Measurements from ENCODE around the gene FAR2. TPM values are rescaled to one million over a fixed set of nuclear protein-coding genes. Genes with fewer than 3 reads are reported as not detected.
A peak's percentile ranks its signal among the peaks of the same experiment; 100 is the strongest.

FAR2 gene
- total and polyA plus RNA-seq, 2 donors (not counting 3 experiments of a cell fraction or from before 2014, with no cell fraction given) = 32.3 to 61.7 TPM

- intact Hi-C loops (cut with micrococcal nuclease) = no loop called here
- Histone ChIP-seq H3K79me2 (ENCODE audit: control insufficient read depth, insufficient read depth, low read length) (no peaks in the 10 kb centered on the region), H3K4me3 (replicated peaks in 1 of 3; ENCODE audit: insufficient read depth in 1 of 3, low read depth in 1 of 3, low read length in 3 of 3) (no peak overlapping the region), H3K4me2 (ENCODE audit: insufficient read depth, low read length) (no peak overlapping the region), H3K4me1 (ENCODE audit: control insufficient read depth, extremely low read depth, insufficient read depth, low read length) (no peaks in the 10 kb centered on the region), H3K27me3 (ENCODE audit: control insufficient read depth in 2 of 2, insufficient read depth in 2 of 2, low read length in 2 of 2) (no peaks in the 10 kb centered on the region), H3K36me3 (ENCODE audit: control insufficient read depth in 2 of 2, extremely low read depth in 1 of 2, insufficient read depth in 2 of 2, low read length in 2 of 2) (no peaks in the 10 kb centered on the region), H3K9me3 (replicated peaks; ENCODE audit: control insufficient read depth, insufficient read depth, low read length) (no peaks in the 10 kb centered on the region), H4K20me1 (replicated peaks; ENCODE audit: control insufficient read depth, extremely low read depth, insufficient read depth, low read length) (no peaks in the 10 kb centered on the region), H3K9me1 (replicated peaks; ENCODE audit: control insufficient read depth, extremely low read depth, insufficient read depth, low read length) (no peaks in the 10 kb centered on the region), H2AFZ (ENCODE audit: low read depth, low read length) (no peak overlapping the region), H3K9ac (replicated peaks; ENCODE audit: extremely low read depth, insufficient read depth, low read length) (no peak overlapping the region), H3K27ac (ENCODE audit: insufficient read depth, low read depth, low read length) (no peak overlapping the region)
- no peak for TF ChIP-seq POLR2A (IDR thresholded peaks at IDR 0.05; ENCODE audit: low read depth, low read length)
- TF ChIP-seq EZH2 (IDR thresholded peaks at IDR 0.05; ENCODE audit: borderline replicate concordance, low read depth, low read length, severe bottlenecking) = no peak
- POLR2A ChIA-PET = no interaction called here
- dilution Hi-C loops (cut with MboI; ENCODE audit: extremely low pct_ligation_motif_present, low sequenced_read_pairs) = no loop called here
- FAIRE-seq (no peak), DNase-seq (ENCODE audit: low read depth, low spot score) (no peak)
- CTCF ChIA-PET = interaction anchor here (2.0 kb wide), 1 partner anchor 15 kb away, joined by 4 read pairs; no protein-coding TSS in a partner anchor
- no TSS peak for BruUV-seq (replicated peaks)
Observed at GRCh38 chr12:29103539-29103974, 45.5 kb upstream of the FAR2 start.

GRCh38 chr12:29104516-29104915 is 44.6 kb upstream of the FAR2 start:
- H2AFZ ChIP-seq (ENCODE audit: low read depth, low read length) = no peak overlapping the region
- no peak overlapping the region for H3K4me2 ChIP-seq (ENCODE audit: insufficient read depth, low read length)
- H3K9ac ChIP-seq (replicated peaks; ENCODE audit: extremely low read depth, insufficient read depth, low read length) = no peak overlapping the region
- DNase-seq (ENCODE audit: low read depth, low spot score) (peak; percentile 15), FAIRE-seq (no peak)
- H3K4me3 ChIP-seq (replicated peaks in 1 of 3; ENCODE audit: insufficient read depth in 1 of 3, low read depth in 1 of 3, low read length in 3 of 3) = no peak overlapping the region
- H3K9me3 ChIP-seq (replicated peaks; ENCODE audit: control insufficient read depth, insufficient read depth, low read length) = no peaks in the 10 kb centered on the region
- no peaks in the 10 kb centered on the region for H4K20me1 ChIP-seq (replicated peaks; ENCODE audit: control insufficient read depth, extremely low read depth, insufficient read depth, low read length)
- no TSS peak for BruUV-seq (replicated peaks)
- no peaks in the 10 kb centered on the region for H3K79me2 ChIP-seq (ENCODE audit: control insufficient read depth, insufficient read depth, low read length)
- intact Hi-C loops (cut with micrococcal nuclease) = no loop called here
- TF ChIP-seq GATA2 (IDR thresholded peaks at IDR 0.05; ENCODE audit: insufficient read depth, insufficient read length, low read depth, low read length) = no peak
- no peak for TF ChIP-seq EZH2 (IDR thresholded peaks at IDR 0.05; ENCODE audit: borderline replicate concordance, low read depth, low read length, severe bottlenecking)
- TF ChIP-seq POLR2A (IDR thresholded peaks at IDR 0.05; ENCODE audit: low read depth, low read length) = no peak
- no peak for TF ChIP-seq JUN (IDR thresholded peaks at IDR 0.05; ENCODE audit: borderline replicate concordance, insufficient read depth, insufficient read length, low read depth)
- no peak for TF ChIP-seq POLR2AphosphoS5 (IDR thresholded peaks at IDR 0.05; ENCODE audit: insufficient read depth, low read depth, low read length)
- no peak for TF ChIP-seq FOS (IDR thresholded peaks at IDR 0.05; ENCODE audit: borderline replicate concordance, insufficient read depth, low read length)
- no peak for TF ChIP-seq MYC (IDR thresholded peaks at IDR 0.05; ENCODE audit: low read depth, low read length)
- TF ChIP-seq MAX (IDR thresholded peaks at IDR 0.05; ENCODE audit: insufficient read depth, insufficient read length) = no peak
- TF ChIP-seq CTCF (IDR thresholded peaks at IDR 0.05; ENCODE audit: extremely low read depth in 1 of 2, insufficient read depth in 1 of 2, low read depth in 1 of 2, low read length in 2 of 2) = no peak
- POLR2A ChIA-PET = no interaction called here
- dilution Hi-C loops (cut with MboI; ENCODE audit: extremely low pct_ligation_motif_present, low sequenced_read_pairs) = no loop called here
- no peak overlapping the region for H3K27ac ChIP-seq (ENCODE audit: insufficient read depth, low read depth, low read length)
- no peaks in the 10 kb centered on the region for H3K9me1 ChIP-seq (replicated peaks; ENCODE audit: control insufficient read depth, extremely low read depth, insufficient read depth, low read length)
- H3K36me3 ChIP-seq (ENCODE audit: control insufficient read depth in 2 of 2, extremely low read depth in 1 of 2, insufficient read depth in 2 of 2, low read length in 2 of 2) = no peaks in the 10 kb centered on the region
- no peaks in the 10 kb centered on the region for H3K4me1 ChIP-seq (ENCODE audit: control insufficient read depth, extremely low read depth, insufficient read depth, low read length)
- CTCF ChIA-PET = interaction anchor here (0.8 kb wide), 1 partner anchor 17 kb away, joined by 3 read pairs; no protein-coding TSS in a partner anchor
- H3K27me3 ChIP-seq (ENCODE audit: control insufficient read depth in 2 of 2, insufficient read depth in 2 of 2, low read length in 2 of 2) = peaks cover 1 to 2% of the 10 kb centered on the region in 2 experiments

Measured in endothelial cell of umbilical vein (primary cell).